Hippocampal formation (tissue), 2 donors: ENCODE results near the gene BCO1.

Experiments
- DNase-seq, 2 donors: peaks; one replicate each; lab custom pipeline; 2025; lab: John Stamatoyannopoulos, UW

BCO1 gene

DNA sequence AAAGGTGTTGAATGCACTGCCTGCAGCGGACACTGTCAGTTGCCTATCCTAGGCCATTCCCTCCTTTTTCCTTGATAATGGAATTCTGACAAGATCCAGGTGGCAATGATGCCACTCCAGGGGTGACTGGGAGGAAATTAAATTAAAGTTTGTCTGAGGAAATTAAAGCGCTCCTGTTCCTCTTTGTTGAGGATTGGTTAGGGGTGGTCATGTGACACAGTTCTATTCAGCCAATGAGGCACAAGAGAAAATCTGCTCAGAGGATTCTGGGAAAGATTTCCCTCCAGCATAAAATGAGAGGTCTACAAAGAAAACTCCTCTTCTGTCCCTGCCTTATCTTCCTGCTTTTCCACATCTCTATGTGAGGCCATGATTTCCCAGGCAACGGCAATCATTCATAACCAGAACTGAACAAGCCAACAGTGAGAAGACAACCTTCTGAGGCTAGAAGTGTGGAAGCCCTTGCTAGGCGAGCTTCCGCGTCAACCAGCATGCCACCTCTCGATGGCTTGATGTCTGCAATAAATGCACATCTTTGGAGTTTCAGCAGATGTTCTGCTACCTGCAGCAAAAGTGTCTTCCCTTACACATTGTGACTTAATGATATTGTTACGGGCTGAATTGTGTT is 5.6 kb upstream of the BCO1 start:
- DNase-seq = no peak

DNA sequence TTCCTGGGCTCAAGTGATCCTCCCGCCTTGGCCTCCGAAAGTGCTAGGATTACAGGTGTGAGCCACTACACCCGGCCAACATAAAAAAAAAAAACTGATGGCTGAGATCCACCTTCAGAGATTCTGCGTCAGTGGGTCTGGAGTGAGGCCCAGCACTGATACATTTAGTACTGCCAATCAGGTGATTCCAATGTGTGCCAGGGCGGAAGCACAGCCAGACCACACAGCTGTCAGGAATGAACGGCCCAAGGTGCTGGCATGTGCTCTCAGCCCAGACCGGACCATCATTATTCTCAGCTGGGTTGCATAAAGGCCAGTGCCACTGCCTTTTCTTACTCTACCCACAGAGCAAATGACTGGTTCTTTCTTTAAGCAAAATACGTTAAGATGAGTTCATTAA is 1.2 kb upstream of the BCO1 start:
- DNase-seq = no peak

DNA sequence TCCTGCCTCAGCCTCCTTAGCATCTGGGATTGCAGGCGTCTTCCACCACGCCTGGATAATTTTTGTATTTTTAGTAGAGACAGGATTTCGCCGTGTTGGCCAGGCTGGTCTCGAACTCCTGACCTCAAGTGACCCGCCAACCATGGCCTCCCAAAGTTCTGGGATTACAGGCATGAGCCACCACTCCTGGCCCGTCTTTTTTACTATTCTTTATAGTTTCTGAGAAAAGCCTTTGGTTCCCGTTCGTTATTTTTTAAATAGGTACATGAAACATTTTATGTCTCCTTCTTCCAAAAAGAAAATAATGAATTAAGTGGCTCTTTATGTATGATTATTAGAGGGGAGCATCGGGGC is 570 bp upstream of the BCO1 start:
- no peak for DNase-seq

DNA sequence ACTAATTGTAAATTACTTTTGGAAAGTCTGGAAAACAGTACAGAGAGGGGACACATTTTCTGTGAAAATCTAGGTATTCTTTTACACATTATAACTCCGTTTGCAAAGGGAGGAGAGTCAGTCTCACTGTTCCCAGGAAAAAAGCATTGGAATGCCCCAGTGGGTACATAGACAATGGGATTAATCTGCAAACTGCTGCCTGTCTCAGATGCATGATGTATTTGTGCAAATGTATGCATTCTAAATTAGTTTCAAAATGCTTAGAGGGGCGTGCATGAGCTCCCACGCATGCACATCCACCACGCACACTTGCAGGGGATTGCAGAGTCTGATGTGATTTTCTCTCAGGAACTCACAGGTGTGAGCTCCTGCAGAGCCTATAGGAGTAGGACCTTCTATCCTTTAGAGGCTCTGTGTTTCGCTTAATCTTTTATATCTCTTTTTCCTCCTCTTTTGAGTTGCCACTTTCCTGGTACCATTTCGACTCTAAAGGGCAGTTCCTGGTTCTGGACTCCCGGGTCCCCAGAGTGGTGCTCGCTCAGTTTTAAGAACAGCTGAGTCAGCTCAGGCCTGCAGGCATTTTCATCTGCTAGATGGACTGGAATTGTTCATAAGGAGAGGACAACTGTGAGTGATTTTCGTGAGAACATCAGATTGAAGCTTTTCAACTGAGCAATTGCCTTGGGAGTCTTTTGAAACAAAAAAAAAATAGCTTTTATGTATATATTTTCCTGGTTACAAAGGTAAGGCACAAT is 1.1 kb downstream of the BCO1 start:
- no peak for DNase-seq

DNA sequence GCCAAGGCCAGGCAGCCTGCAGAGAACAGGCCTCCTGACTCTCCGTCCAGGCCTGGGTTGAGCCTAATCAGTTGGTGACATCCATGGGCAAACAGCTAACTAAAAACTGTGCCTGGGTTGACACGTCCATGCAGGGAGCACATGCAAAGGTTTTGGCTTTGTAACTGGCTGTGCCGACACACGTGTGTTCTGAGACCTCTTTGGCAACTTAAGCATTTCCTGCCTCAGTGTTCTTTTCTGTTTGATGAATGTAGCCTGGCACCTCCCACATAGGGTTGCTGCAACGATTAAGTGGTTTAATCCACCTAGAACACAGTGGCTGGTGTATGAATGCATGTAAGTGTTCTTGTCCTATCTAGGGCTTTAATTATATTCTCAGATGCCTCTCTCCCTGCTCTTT is 3.2 kb downstream of the BCO1 start:
- DNase-seq = no peak

DNA sequence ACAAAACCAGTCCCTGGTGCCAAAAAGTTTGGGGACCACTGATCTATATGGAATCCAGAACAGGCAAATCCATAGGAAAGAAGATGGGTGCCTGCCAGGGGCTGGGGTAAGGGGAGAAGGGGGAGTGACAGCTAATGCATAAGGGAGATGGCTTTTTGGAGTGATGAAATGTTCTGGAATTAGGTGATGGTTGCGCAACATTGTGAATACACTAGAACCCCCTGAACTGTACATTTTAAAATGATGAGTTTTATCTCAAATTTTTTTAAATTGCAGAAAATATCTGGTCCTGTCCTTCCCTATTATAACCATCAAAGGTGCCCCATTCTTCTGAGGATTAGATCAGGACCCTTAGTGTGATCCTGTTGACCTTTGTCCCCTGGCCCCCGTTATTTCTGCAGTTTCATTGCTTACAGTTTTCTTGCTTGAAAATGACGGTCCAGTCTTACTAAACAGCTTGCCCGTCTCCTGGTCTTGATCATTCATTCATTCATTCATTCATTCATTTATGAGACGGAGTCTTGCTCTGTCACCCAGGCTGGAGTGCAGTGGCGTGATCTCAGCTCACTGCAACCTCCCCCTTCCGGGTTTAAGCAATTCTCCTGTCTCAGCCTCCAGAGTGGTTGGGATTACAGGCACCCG is 4.6 kb downstream of the BCO1 start:
- no peak for DNase-seq

DNA sequence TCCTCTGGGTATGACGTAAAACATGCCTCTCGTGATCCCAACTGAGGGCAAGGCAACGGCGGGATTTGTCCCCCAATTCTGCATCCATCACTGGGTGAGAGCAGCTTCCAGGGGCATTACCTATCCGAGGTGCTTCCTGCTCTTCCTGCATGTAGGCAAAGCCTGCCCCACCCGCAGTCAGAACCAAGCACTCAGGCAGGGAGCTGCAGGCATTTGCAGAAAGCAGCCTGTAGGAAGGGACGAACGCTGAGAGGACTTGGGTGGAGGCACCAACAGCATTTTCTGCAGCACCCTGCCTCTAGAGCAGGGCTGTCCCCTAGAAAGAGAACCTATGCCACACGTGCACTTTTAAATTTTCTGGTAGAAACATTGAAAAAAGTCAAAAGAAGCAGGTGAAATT is 5.5 kb downstream of the BCO1 start:
- no peak for DNase-seq

DNA sequence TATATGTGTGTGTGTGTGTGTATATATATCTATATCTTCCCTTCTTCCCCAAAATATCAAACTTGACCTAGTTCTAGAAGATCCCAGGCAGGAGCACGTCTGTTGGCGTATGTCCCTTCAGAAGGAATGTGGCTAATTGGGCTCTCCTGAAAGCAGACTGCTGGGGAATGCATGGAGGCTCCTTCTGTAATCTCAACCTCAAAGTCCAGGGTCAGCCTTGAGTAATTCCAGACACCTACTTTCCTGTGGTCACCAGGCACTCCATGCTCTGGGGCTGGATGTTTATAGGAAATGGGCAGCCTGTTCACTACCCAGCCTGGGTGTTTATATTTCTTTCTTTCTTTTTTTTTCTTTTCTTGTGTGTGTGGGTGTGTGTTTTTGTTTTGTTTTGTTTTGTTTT is 13.4 kb downstream of the BCO1 start:
- no peak for DNase-seq

DNA sequence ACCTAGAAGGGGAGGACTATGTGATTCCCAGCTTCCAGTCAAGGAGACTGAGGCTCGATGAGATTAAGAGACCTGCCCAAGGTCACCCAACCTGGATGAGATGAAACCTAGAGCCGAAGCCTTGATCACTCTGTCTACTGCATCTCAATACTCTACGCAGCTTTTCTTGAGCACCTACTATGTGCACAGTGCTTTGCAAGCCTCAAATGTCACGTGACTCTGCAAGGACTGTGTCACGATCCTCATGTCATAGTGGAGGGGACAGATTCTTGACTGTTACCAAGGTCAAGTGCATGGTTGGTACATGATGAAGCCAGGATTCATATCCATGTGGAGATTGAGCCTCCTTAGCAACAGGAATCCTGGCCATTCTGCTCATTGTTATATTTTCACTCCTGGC is 14.7 kb downstream of the BCO1 start:
- DNase-seq = no peak

DNA sequence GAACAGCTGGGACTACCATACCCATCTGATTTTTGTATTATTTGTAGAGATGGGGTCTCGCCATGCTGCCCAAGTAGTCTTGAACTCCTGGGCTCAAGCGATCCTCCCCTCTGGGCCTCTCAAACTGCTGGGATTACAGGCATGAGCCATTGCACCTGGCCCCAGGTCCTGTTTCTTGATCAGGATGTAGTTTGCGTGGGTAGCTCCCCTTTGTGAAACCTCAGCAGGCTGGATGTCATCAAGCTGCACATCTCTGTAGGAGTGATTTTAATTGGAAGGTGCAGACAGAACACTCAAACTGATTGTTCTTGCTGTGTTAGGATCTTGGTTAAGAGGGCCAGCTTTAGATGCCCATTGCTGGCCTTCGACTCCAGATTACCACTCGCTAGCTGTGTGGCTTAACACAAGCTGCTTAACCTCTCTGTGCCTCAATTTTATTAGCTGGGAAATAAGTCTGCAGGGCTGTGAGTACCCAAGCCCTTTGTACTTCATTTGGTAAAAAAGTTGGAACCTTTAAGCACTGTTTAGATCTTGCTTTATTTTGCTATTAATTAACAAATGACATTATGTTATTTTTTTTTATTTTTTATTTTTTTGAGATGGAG is 16.5 kb downstream of the BCO1 start:
- no peak for DNase-seq

DNA sequence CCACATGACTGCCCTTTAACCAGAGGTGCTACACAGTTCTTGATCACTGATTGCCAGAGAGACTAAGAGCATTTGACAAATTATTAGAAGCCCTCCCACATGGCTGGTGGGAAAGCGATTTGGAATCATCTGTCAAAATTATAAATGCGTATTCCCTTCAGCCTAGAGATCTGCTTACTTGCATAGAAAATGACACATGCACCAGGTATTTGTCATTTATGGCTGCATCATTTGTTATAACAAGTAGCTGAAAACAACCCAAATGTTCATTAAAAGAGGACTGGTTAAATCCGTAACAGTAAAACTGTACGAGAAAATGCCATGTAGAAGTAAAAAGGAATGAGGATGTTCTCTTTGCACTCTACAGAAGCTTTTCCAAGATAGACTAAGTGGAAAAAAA is 21.4 kb downstream of the BCO1 start:
- DNase-seq = no peak

DNA sequence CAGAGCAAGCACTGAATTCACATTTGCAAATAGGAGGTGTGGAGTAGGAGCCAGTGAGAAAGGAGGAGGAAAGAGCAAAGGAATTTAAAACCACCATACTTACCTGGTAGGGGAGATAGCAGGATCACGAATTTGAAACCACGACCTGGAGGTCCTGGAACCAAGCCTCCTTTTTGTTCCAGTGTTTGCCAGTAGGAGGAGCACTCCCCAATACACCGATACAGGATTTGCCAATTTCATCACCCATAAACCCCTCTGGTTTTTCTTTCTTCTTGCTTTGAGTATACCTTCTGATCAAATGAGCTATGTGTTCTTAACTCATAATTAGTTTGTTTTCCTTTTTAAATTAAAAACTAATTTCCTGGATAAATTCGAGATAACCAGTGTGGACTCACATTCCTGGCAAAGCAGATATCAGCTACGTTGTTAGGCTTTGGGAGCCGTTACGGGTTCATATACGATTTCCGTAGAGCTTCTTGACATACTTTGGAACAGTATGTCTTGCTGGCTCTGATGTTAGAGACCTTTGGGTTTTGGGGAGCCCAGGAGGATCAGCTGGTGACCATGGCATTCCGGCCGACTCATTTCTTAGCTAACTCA is 22.7 kb downstream of the BCO1 start:
- no peak for DNase-seq

DNA sequence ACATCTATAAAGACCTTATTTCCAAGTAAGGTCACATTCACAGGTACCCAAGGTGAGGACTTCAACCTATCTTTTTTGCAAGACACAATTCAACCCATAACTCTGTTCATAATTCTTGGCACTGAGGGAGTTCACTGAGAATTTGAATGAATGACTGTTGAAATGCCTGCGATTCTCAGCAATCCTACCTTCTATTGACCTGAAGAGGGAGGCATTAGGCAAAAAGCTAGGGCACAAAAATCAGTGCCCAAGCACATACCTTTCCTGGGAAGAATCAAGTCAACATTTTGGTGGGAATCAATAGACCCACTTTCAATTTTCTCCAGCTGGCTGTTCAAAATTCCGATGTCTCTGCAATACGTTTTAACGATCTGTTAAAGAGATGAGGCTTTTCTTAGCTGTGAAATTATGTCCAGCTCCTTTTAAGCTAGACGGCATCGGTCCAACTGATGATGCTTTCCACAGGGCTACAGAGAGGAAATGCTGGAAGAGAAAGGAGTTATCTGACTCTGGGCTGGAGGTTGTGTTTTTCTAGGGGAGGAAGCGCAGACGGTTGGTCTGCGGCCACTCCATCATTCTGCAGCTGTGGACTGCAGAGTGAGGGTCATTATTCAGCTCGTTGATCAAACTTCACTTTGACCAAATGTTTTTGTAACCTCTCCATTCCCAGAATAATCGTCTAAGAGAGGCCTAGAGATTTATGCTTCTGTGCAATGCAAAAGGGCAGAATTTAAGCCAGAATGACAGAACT is 25.2 kb downstream of the BCO1 start:
- no peak for DNase-seq

DNA sequence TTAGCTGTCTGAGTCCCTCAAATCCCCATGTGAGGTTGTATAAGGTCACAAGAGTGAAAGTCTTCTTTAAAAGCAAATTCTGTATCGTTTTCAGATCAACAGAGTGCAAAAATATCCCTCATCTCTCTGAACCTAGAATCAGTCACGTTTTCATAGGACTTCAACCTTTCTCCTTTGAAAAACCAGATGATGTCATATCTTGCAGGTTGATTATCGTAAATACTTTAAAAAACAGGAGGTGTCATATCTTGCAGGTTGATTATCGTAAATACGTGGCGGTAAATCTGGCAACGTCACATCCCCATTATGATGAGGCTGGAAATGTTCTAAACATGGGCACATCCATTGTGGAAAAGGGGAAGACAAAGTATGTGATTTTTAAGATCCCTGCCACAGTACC is 25.9 kb downstream of the BCO1 start:
- no peak for DNase-seq

DNA sequence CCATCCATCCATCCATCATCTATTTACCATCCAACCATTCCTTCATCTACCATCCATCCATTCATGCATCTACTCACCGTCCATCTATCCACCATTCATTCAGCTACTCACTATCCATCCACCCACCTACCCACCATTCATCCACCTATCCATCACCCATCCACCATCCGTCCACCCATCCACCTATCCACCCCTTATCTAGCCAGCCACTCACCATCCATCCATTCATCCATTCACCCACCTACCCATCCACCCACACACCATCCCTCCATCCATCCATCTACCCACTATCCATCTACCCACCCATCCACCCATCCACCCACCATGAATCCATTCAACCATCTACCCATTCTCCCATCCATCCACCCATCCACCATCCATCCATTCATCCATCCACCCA is 26.6 kb downstream of the BCO1 start:
- no peak for DNase-seq

DNA sequence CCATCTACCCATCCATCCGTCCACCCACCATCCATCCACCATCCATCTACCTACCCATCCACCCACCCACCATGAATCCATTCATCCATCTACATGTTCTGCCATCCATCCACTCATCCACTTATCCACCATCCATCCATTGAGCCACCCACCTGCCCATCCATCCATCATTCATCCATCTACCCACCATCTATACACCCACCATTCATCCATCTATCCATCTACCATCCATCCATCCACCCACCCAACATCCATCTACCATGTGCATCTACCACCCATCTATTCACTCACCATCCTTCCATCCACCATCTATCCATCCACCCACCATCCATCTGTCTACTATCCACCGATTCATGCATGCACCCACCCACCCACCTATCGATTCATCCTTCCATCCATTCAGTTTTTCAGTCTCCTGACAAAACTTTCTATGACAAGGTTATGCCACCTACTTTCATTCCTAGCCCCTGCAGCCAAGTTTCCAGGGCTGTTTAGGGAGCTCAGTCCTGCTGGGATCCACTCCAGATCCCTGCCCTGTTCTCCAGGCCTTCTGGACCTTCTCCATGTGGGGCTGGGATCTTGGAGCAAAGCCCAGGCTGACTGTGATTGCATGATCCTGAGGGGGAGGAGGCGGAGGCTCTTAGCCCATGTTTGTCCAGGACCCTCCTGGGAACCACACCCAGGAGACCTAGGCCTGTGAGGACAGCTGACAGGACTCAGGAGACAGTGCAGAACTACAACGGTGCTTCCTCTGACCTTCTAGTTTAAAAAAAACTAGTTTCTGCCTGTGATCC is 27.4 kb downstream of the BCO1 start:
- peak; percentile 10 to 20 for DNase-seq

DNA sequence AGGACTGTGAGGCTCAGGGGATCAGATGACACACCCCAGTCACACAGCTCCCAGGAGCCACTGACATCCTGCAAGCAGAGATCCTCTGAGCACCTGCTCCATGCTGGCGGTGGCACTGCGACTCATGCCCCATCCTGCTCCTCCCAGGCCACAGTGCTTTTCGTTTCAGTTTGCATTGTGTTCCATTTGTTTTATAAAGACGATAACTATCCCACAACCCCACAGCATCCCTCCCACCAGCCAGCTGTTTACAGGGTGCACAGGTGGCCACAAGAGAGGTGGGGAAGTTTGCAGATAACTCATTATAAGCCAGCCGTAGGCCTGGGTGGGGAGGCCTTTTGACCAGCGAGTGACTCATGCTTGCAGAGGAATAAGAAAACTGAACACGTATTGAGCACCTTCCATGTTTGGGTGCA is 28.2 kb downstream of the BCO1 start:
- no peak for DNase-seq

DNA sequence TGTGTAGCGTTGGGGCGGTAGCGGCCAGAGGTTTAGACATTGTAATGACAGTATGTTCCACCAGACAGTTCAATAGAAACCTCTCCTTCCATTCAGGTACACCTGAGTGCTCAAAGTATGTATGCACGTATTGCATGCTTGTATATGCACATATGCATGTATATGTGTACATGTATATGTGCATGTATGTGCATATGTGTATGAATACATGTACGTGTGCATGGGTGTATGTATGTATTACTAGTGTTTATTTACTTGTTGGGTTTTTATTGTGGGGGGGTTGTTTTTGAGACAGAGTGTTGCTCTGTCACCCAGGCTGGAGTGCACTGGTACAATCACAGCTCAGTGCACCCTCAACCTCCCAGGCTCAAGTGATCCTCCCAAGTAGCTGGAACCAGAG is 30.0 kb downstream of the BCO1 start:
- DNase-seq = no peak

DNA sequence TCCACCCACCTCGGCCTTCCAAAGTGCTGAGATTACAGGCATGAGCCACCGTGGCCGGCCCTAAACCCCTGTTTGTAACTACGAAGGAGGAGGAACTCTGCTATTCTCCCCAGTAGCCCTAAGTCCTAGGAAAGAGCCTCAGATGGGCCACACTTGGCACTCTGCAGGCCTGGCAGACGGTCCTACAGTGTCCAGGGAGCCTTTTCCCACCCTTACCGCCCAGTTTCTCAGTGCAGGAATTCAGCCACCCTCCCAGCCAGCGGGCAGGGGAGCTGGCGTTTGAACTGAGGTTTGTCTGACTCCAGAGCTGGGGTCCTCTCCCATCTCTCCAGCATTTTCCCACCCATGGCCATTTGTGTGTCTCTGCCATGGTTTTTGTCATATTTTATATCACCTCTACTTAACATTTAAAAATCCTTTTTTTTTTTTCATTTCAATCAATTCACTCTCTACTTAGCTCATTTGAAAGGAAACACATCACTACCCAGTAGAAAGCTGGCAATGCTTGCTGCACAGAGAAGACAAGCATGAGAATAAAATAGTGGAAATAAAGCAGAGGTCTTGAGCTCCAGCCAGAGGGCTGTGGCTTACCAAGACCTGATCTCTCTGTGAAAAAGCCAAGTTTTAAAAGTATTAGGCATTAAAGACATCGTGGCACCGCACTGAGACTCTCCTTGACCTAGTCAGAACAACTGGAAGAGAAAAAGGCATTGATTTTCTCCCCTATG is 34.9 kb downstream of the BCO1 start:
- peak; percentile 4 to 32 for DNase-seq

DNA sequence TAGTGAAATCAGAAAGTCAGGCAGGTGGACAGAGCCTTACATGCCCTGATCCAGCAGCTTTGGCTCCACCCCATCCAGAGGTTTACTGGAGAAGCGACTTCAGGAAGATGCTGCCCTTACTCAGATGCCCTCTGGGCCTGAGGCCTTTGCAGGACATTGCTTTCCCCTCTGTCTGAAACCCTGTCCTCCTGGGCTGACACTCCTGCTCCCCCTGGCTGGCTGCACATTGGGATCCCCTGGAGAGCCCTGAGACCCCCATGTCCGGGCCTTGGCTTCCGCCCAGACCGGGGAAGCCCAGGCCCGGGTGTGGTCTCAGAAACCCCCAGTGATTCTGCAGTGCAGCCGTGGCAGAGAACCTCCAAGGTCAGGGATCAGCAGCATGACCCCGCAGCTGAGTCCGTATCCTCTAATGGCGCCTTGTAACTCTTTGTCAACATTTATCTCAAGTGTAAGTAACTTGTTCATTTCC is 36.6 kb downstream of the BCO1 start:
- DNase-seq = no peak
